NB4 (cell line): Measurements from ENCODE around the gene MRPL36.

Experiments used
- CTCF ChIP-seq: IDR thresholded peaks from one replicate; pipeline ENCODE4 v1.5.1; 2012; ENCODE audit warnings: low read depth, low read length
- MAX ChIP-seq: IDR thresholded peaks from 2 replicates; pipeline ENCODE4 v1.6.1; 2011; ENCODE audit warnings: low read depth, low read length

GRCh38 chr5:1808439-1808838, 8.8 kb upstream of the MRPL36 start:
- TF ChIP-seq CTCF: no peak
- TF ChIP-seq MAX: no peak
